Ishikawa (cell line): ENCODE results near the gene DMD.

Source experiments
- EP300 ChIP-seq: IDR thresholded peaks from 2 replicates; pipeline ENCODE4 v1.6.1; 2012; ENCODE audit warnings: borderline replicate concordance
- FOXM1 ChIP-seq: IDR thresholded peaks from 2 replicates; pipeline ENCODE4 v1.6.1; 2012; ENCODE audit warnings: low read depth, borderline replicate concordance
- MAX ChIP-seq: IDR thresholded peaks from 2 replicates; pipeline ENCODE4 v1.6.1; 2012
- RAD21 ChIP-seq: IDR thresholded peaks from 2 replicates; pipeline ENCODE4 v1.6.1; 2012; ENCODE audit warnings: low read depth
- TAF1 ChIP-seq: IDR thresholded peaks from 2 replicates; pipeline ENCODE4 v1.6.1; 2012; ENCODE audit warnings: low read depth, mild to moderate bottlenecking

DNA sequence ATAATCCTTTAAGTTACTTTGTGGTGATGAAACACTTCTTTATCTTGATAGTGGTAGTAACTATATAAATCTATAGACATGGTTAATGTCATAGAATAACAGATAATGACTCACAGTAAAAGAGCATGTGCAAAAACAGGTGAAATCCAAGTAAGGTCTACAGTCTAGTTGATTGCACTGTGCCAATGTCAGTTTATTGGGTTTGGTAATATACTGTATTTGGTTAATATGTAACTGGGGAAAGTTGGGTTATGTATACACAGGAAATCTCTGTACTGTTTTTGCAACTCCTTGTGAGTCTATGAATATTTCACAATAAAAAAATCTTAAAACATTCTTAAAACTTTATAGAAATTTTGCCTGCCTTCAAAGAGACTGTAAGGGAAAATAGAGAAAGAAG, 1071.9 kb downstream of the DMD start:
- TF ChIP-seq TAF1, result no peak
- TF ChIP-seq MAX, result no peak
- no peak for TF ChIP-seq EP300
- no peak for TF ChIP-seq RAD21
- no peak for TF ChIP-seq FOXM1
